Karpas-422 (cell line): ENCODE results near the gene CPM. TPM values are rescaled to one million over a fixed set of nuclear protein-coding genes. Genes with fewer than 3 reads are reported as not detected.
"Not testable (repeated sequence)": the region's sequence is repeated elsewhere in the genome, so short reads cannot be mapped to it uniquely, and the experiment has no call there.

Source experiments
- DNase-seq: peaks from one replicate; pipeline ENCODE4 v3.0.0-alpha.2; 2015
- H2AFZ ChIP-seq: fragments of 200-600 bp; sonication (generic); 2 replicates; pipeline ENCODE4 v1.6.1; 2014; ENCODE audit warnings: antibody characterized with exemption, low read length, mixed read lengths
- H3K27ac ChIP-seq: fragments of 200-600 bp; sonication (generic); 2 replicates; pipeline ENCODE4 v1.5.1; 2014; ENCODE audit warnings: mild to moderate bottlenecking, low read length, moderate library complexity
- H3K27me3 ChIP-seq: fragments of 200-600 bp; sonication (generic); 2 replicates; pipeline ENCODE4 v1.6.1; 2014; ENCODE audit warnings: low read length, mixed read lengths
- H3K36me3 ChIP-seq: fragments of 200-600 bp; sonication (generic); 2 replicates; pipeline ENCODE4 v1.6.1; 2014; ENCODE audit warnings: low read length, mixed read lengths; ENCODE audit not compliant: insufficient read depth
- H3K4me1 ChIP-seq: fragments of 200-600 bp; sonication (generic); 2 replicates; pipeline ENCODE4 v1.6.1; 2014; ENCODE audit warnings: mild to moderate bottlenecking, low read length, mixed read lengths
- H3K4me2 ChIP-seq: fragments of 200-600 bp; sonication (generic); 2 replicates; pipeline ENCODE4 v1.6.1; 2014; ENCODE audit warnings: low read length, low read depth, mild to moderate bottlenecking; ENCODE audit not compliant: poor library complexity, severe bottlenecking
- H3K4me3 ChIP-seq: fragments of 200-600 bp; sonication (generic); 2 replicates; pipeline ENCODE4 v1.5.1; 2014; ENCODE audit warnings: mild to moderate bottlenecking, antibody characterized with exemption, low read length, mixed read lengths
- H3K79me2 ChIP-seq: fragments of 200-600 bp; sonication (generic); 2 replicates; pipeline ENCODE4 v1.6.1; 2014; ENCODE audit warnings: mild to moderate bottlenecking, low read length, mixed read lengths
- H3K9ac ChIP-seq: fragments of 200-600 bp; sonication (generic); 2 replicates; pipeline ENCODE4 v1.6.0; 2014; ENCODE audit warnings: low read length
- H3K9me2 ChIP-seq: fragments of 200-600 bp; sonication (generic), shearing (Covaris generic); replicated peaks from 2 replicates; pipeline ENCODE4 v1.6.0; 2014; ENCODE audit warnings: mild to moderate bottlenecking, low read length, moderate library complexity; ENCODE audit not compliant: insufficient read depth
- H3K9me3 ChIP-seq: fragments of 300-700, 200-600 bp; sonication (generic); 2 replicates; pipeline ENCODE4 v1.6.1; 2014; ENCODE audit warnings: low read length, mixed read lengths
- H4K20me1 ChIP-seq: fragments of 200-600 bp; sonication (generic); 2 replicates; pipeline ENCODE4 v1.6.1; 2014; ENCODE audit warnings: mild to moderate bottlenecking, antibody characterized with exemption, low read length, low read depth; ENCODE audit not compliant: insufficient read depth
- total RNA-seq: library from RNA; depleted of rRNA; stranded (reverse); fragments of >200 nt; shearing (Covaris generic); gene quantifications from 2 replicates; pipeline ENCODE4 v1.2.3, GENCODE V29; 2014; ENCODE audit warnings: low replicate concordance

The CPM gene
- total RNA-seq, 1 experiment from 2014 or later, result not detected

GRCh38 chr12:68809190-68810026, 123.6 kb downstream of the CPM start:
- peaks cover 15% of the 10 kb centered on the region for H3K4me1 ChIP-seq
- peak overlapping the region; percentile 87 for H3K4me2 ChIP-seq
- no peaks in the 10 kb centered on the region for H3K9me2 ChIP-seq
- peak overlapping the region; percentile 85 for H3K27ac ChIP-seq
- peaks cover 61% of the 10 kb centered on the region for H3K79me2 ChIP-seq
- no peaks in the 10 kb centered on the region for H4K20me1 ChIP-seq
- DNase-seq, result no peak
- no peaks in the 10 kb centered on the region for H3K9me3 ChIP-seq
- no peak overlapping the region for H2AFZ ChIP-seq
- peak overlapping the region; percentile 90 for H3K4me3 ChIP-seq
- no peaks in the 10 kb centered on the region for H3K27me3 ChIP-seq
- H3K9ac ChIP-seq, result peak overlapping the region; percentile 100
- H3K36me3 ChIP-seq, result peaks cover 27% of the 10 kb centered on the region

GRCh38 chr12:68808388-68809189, 124.4 kb downstream of the CPM start:
- no peaks in the 10 kb centered on the region for H4K20me1 ChIP-seq
- H3K4me2 ChIP-seq, result peak overlapping the region; percentile 87
- peak overlapping the region; percentile 100 for H3K9ac ChIP-seq
- peak; percentile 78 for DNase-seq
- peaks cover 21% of the 10 kb centered on the region for H3K36me3 ChIP-seq
- peaks cover 15% of the 10 kb centered on the region for H3K4me1 ChIP-seq
- peak overlapping the region; percentile 85 for H3K27ac ChIP-seq
- H3K9me2 ChIP-seq, result no peaks in the 10 kb centered on the region
- H3K4me3 ChIP-seq, result peak overlapping the region; percentile 90
- no peaks in the 10 kb centered on the region for H3K9me3 ChIP-seq
- H2AFZ ChIP-seq, result peak overlapping the region; percentile 66; the same call in 1 of the 2 replicates
- peaks cover 55% of the 10 kb centered on the region for H3K79me2 ChIP-seq
- H3K27me3 ChIP-seq, result no peaks in the 10 kb centered on the region

GRCh38 chr12:68807576-68808387, 125.2 kb downstream of the CPM start, which contains the start of gene MDM2:
TSS of gene MDM2 (plus strand) at chr12:68808177. CDS start at chr12:68808478, 301 bp downstream.
- Histone ChIP-seq H2AFZ (peak within 1 kb of the TSS; percentile 99), H3K4me3 (peak within 1 kb of the TSS; percentile 90), H3K9me2 (no peaks in the 10 kb centered on the region), H3K9ac (peak within 1 kb of the TSS; percentile 100), H3K79me2 (peaks cover 47% of the 10 kb centered on the region), H3K27me3 (no peaks in the 10 kb centered on the region), H4K20me1 (no peaks in the 10 kb centered on the region), H3K4me2 (peak within 1 kb of the TSS; percentile 87), H3K27ac (peak within 1 kb of the TSS; percentile 85), H3K36me3 (peaks cover 13% of the 10 kb centered on the region), H3K4me1 (peaks cover 15% of the 10 kb centered on the region), H3K9me3 (no peaks in the 10 kb centered on the region)
- DNase-seq, result peak; percentile 97

- Histone ChIP-seq H3K4me3 (peak overlapping the region; percentile 90), H2AFZ (peak overlapping the region; percentile 99), H3K79me2 (peaks cover 41% of the 10 kb centered on the region), H3K4me1 (peaks cover 15% of the 10 kb centered on the region), H3K4me2 (peak overlapping the region; percentile 87), H3K9ac (peak overlapping the region; percentile 100), H3K27ac (peak overlapping the region; percentile 63)
- not testable (repeated sequence) for H3K36me3 ChIP-seq, H3K9me2 ChIP-seq, H3K27me3 ChIP-seq, DNase-seq, H3K9me3 ChIP-seq, H4K20me1 ChIP-seq
Measured at GRCh38 chr12:68807274-68807575, 125.7 kb downstream of the CPM start.

DNA sequence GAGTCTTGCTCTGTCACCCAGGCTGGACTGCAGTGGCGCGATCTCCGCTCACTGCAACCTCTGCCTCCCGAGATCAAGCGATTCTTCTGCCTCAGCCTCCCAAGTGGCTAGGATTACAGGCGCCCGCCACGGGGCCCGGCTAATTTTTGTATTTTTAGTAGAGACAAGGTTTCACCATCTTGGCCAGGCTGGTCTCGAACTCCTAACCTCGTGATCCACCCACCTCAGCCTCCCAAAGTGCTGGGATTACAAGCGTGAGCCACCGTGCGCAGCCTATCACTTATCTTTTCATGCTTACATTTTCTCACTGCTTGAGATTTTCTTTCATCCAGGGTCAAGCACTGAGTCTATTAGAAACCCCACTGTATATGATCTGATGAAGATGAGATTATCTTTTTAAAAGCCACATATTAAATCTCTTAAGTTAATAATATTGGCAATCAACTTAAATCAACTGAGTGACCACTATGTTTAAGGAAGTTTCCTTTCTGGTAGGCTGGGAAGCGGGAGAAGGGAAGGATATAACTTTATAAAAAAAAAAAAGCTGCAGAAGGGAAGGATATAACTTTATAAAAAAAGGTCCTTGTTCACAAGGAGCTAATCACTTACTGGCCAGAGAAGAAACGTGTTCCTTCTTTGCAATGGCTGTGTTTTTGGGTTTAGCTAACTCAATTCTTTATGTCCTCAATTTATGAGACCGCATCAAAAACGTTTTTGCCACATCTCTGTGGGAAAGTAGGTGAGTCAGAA, 126.3 kb downstream of the CPM start:
- Histone ChIP-seq H3K27ac (no peak overlapping the region), H3K79me2 (peaks cover 38% of the 10 kb centered on the region), H3K9me2 (no peaks in the 10 kb centered on the region), H3K9me3 (no peaks in the 10 kb centered on the region), H3K4me3 (peak overlapping the region; percentile 90), H3K36me3 (peaks cover 9% of the 10 kb centered on the region), H4K20me1 (no peaks in the 10 kb centered on the region), H3K27me3 (no peaks in the 10 kb centered on the region), H3K9ac (peak overlapping the region; percentile 100), H2AFZ (peak overlapping the region; percentile 99; the same call in 1 of the 2 replicates), H3K4me1 (peaks cover 15% of the 10 kb centered on the region), H3K4me2 (peak overlapping the region; percentile 87)
- DNase-seq, result no peak

DNA sequence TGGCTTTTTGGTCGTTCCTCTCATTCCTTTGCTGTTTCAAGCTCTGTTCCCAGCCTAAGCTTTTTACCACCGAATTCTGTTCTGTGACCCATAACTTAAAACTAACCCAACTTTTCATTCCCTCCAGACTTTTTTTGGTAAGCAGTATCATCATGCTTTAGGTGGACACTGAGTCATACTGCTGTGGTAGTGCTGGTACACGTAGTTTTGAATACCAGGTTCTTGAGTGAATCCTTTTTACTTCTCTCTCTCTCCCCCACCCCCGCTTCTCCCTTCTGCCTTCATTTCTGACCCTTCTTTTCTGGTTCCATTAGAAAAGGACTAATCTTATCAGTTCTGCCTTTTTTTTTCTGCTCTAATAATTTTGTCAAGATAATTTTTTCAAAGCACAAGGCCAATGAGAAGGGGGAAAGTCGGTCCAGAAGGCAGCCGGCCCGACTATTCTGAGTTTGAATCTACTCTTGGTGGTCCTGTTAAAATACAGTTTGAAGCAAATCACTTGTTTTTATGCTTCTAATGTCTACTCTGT, 127.3 kb downstream of the CPM start:
- DNase-seq, result no peak
- Histone ChIP-seq H3K9me3 (no peaks in the 10 kb centered on the region), H3K9ac (no peak overlapping the region), H3K4me2 (no peak overlapping the region), H3K27me3 (no peaks in the 10 kb centered on the region), H3K27ac (no peak overlapping the region), H3K36me3 (peaks cover 9% of the 10 kb centered on the region), H3K9me2 (no peaks in the 10 kb centered on the region), H4K20me1 (no peaks in the 10 kb centered on the region), H2AFZ (no peak overlapping the region), H3K79me2 (peaks cover 27% of the 10 kb centered on the region), H3K4me1 (peaks cover 15% of the 10 kb centered on the region), H3K4me3 (no peak overlapping the region)
